IgD-negative memory B cell (primary cell): ENCODE data around the gene SLC44A1. TPM values are rescaled to one million over a fixed set of nuclear protein-coding genes. Genes with fewer than 3 reads are reported as not detected.

Experiments
- H3K27ac Mint-ChIP-seq, 3 donors: one replicate each; pipeline ENCODE4 v1.8.0; 2020 to 2022; ENCODE audit warnings: mild to moderate bottlenecking in 3 of 3, mixed read lengths in 3 of 3, moderate library complexity in 1 of 3
- H3K27me3 Mint-ChIP-seq: one replicate; pipeline ENCODE4 v1.8.0; 2021; ENCODE audit warnings: mixed read lengths
- H3K36me3 Mint-ChIP-seq: one replicate; pipeline ENCODE4 v1.8.0; 2020; ENCODE audit warnings: mild to moderate bottlenecking, mixed read lengths
- H3K4me1 Mint-ChIP-seq, 3 donors: one replicate each; pipeline ENCODE4 v1.8.0; 2020 to 2022; ENCODE audit warnings: mixed read lengths in 3 of 3, mild to moderate bottlenecking in 1 of 3
- H3K4me3 Mint-ChIP-seq, 4 donors: one replicate each; pipeline ENCODE4 v1.8.0; 2020 to 2022; ENCODE audit warnings: mild to moderate bottlenecking in 4 of 4, mixed read lengths in 4 of 4, moderate library complexity in 3 of 4
- H3K9me3 Mint-ChIP-seq, 3 donors: one replicate each; pipeline ENCODE4 v1.8.0; 2020 to 2021; ENCODE audit warnings: mixed read lengths in 3 of 3, mild to moderate bottlenecking in 1 of 3
- polyA plus RNA-seq: library from polyadenylated mRNA; unstranded; fragments of 300-500 nt; fragmentation: Illumina TruSeq; gene quantifications from one replicate; pipeline ENCODE4 v1.2.3, GENCODE V29; 2021

SLC44A1 gene
- polyA plus RNA-seq, 1 donor from 2014 or later = 12.1 TPM

DNA sequence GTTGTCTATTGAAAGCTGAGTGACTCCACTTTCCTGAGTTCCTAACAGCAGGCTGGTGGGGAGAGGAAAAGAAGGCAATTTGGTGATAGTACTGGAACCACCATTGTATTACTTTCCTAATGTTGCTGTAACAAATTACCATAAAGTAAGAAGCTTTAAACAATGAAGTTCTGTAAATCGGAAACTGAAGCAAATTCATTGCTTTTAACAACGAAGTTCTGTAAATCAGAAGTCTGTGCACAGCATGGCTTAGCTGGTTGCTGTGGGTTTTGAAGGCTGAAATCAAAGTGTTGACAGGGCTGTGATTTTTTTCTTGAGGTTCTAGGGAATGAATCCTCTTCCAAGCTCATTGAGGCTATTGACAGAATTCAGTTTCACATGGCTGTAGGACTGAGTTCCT, 72.3 kb downstream of the SLC44A1 start:
- no peak overlapping the region for H3K4me3 Mint-ChIP-seq
- H3K36me3 Mint-ChIP-seq = peaks cover 8% of the 10 kb centered on the region
- H3K27ac Mint-ChIP-seq = no peak overlapping the region
- H3K9me3 Mint-ChIP-seq = no peaks in the 10 kb centered on the region
- no peaks in the 10 kb centered on the region for H3K27me3 Mint-ChIP-seq
- H3K4me1 Mint-ChIP-seq = peaks cover 7 to 11% (median 7%) of the 10 kb centered on the region in 3 donors

DNA sequence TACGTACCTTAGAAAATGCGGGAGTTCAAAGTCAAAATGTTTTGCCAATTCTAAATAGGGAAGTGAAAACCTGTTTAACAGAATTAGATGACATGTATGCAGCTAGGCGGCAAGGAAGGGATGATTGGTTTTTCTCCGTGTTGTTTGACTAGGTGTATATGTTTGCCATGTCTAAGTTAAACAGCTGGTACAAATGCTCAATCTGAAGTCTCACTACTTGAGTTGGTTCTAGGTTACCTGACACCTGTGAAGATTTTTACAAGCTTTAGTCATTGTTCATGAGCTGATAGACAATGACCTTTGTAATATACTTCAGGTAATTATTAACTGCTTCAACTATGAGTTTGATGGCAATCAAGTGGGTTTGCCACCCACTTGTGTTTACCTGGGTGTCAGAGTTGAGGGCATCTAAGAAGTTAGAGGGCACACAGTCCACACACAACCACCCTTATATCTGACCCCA, 74.3 kb downstream of the SLC44A1 start:
- peak overlapping the region in 1 of 4 donors; percentile 59 for H3K4me3 Mint-ChIP-seq
- H3K36me3 Mint-ChIP-seq = peaks cover 4% of the 10 kb centered on the region
- peaks cover 7 to 9% (median 7%) of the 10 kb centered on the region in 3 donors for H3K4me1 Mint-ChIP-seq
- H3K27ac Mint-ChIP-seq = peak overlapping the region in 1 of 3 donors; percentile 37
- H3K9me3 Mint-ChIP-seq = no peaks in the 10 kb centered on the region
- H3K27me3 Mint-ChIP-seq = no peaks in the 10 kb centered on the region

DNA sequence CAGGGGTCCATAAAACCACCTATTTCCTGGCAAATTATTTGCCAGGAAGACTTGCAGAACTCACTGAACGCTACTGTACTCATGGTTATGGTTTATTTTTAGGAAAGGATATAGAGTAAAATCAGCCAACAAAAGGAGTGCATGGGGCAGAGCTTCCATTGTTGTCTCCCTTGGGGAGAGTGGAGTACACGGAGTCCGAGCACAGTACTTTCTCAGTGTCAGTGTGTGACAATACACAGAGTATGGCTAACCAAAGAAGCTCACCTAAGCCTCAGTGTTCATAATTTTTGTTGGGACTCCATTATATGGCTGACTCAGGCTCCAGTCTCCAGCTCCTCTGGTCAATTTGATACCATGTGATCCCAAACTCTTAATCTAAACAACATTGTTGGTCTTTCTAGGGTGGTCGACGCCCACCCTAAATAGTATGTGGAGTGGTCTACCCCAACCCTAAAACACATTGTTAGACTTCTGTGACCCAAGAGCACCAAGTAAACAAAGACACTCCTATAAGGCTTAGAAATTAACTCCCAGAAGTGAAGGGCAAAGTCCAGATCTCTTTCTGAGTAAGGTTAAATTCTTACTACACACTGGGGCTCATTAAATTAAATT, 74.9 kb downstream of the SLC44A1 start:
- H3K27me3 Mint-ChIP-seq = no peaks in the 10 kb centered on the region
- H3K4me1 Mint-ChIP-seq = peaks cover 7 to 9% (median 7%) of the 10 kb centered on the region in 3 donors
- H3K4me3 Mint-ChIP-seq = no peak overlapping the region
- no peaks in the 10 kb centered on the region for H3K9me3 Mint-ChIP-seq
- no peak overlapping the region for H3K27ac Mint-ChIP-seq
- peaks cover 2% of the 10 kb centered on the region for H3K36me3 Mint-ChIP-seq

DNA sequence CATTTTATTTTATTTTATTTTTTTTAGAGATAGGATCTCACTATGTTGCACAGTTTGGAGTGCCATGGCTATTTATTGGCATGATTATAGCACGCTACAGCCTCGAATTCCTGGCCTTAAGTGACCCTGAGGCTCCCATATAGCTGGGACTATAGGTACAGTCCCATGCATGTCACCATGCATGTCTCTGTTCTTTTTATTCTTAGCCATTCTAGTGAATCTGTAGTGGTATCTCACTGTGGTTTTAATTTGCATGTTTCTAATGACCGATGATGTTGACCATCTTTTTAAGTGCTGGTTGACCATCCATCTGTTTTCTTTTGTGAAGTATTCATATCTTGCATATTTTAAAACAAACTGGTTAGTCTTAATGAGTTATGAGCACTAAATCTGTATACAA, 76.1 kb downstream of the SLC44A1 start:
- Mint-ChIP-seq H3K4me3 (no peak overlapping the region), H3K36me3 (peaks cover 2% of the 10 kb centered on the region), H3K4me1 (peaks cover 7 to 9% (median 9%) of the 10 kb centered on the region in 3 donors), H3K27me3 (no peaks in the 10 kb centered on the region), H3K27ac (no peak overlapping the region), H3K9me3 (no peaks in the 10 kb centered on the region)

DNA sequence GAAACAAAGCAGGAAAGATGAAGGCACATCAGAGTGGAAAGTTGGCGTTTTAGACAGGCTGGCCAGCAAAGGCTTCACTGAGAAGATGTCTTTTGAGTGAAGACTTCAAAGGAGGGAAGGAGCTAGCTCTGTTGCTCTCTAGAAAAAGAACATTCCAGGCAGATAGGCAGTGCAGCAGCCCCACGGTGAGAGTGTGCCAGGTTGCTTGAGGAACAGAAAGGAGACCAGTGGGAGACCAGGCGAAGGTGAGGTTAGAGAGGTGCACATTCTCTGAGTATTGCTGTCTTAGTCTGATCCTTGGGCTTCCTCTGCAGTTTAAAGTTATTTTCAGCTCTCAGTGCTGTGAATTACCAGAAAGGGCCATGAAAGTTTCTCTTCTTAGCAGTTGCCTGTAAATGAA, 83.8 kb downstream of the SLC44A1 start:
- Mint-ChIP-seq H3K9me3 (no peaks in the 10 kb centered on the region), H3K27me3 (no peaks in the 10 kb centered on the region), H3K4me3 (no peak overlapping the region), H3K36me3 (peaks cover 16% of the 10 kb centered on the region), H3K4me1 (peaks cover 4 to 13% (median 6%) of the 10 kb centered on the region in 3 donors), H3K27ac (no peak overlapping the region)

DNA sequence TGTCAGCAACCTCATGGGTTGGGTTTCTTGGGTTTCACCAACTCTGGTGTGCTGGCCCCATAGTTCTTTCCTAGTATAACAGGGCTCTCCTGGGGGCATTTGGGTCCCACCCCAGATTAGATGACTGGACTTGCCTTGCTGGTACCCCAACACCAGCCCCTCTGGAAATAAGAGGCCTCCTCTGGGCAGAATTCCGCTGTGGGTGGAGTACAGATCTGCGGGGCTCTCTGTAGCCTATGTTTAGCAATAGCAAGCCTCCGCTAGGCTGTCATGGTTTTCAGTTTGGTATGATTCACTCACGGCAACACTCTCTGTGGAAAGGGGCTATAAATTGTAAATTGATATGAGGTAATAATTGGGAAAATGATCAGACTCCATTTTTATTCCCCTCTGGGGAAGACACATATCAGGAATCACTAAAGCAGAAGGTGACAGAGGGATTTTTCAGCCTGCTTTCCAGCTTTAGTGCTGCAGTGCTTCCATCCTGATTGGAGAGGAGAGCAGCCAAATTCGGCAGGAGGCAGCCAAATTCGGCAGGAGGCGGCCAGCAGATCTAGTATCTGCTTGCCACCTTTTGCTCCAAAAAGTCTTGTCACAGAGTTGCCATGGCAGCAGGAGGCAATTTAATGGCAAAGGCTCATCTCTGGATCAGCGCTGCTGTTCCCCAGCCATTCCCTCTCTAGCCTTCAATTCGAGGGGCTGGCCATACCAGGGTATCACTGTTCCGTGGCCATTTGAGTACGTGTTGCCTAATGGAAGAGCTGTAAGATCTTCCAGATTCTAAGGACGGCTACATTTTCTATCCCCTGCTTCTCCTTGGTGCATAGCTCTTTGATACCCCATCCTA, 84.6 kb downstream of the SLC44A1 start:
- Mint-ChIP-seq H3K4me1 (peaks cover 4 to 13% (median 6%) of the 10 kb centered on the region in 3 donors), H3K27ac (no peak overlapping the region), H3K36me3 (peaks cover 16% of the 10 kb centered on the region), H3K27me3 (no peaks in the 10 kb centered on the region), H3K4me3 (no peak overlapping the region), H3K9me3 (no peaks in the 10 kb centered on the region)

DNA sequence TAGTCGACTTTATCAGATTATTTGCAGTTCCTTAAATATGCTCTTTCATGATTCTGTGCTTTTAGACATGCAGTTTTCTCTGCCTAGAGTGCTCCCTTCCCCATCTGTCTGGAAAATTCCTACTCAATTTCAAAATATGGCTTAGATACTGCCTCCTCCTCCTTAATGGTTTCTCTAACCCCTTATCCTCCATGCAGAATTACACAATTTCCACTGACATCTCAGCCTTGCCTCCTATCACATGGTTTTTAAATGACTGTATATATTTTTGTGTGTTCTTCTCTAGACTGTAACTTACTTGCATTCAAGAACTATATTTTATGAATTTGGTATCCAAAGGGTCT, 85.2 kb downstream of the SLC44A1 start:
- H3K9me3 Mint-ChIP-seq = no peaks in the 10 kb centered on the region
- peaks cover 4 to 13% (median 6%) of the 10 kb centered on the region in 3 donors for H3K4me1 Mint-ChIP-seq
- peaks cover 16% of the 10 kb centered on the region for H3K36me3 Mint-ChIP-seq
- H3K27ac Mint-ChIP-seq = peak overlapping the region in 1 of 3 donors; percentile 1
- no peak overlapping the region for H3K4me3 Mint-ChIP-seq
- H3K27me3 Mint-ChIP-seq = no peaks in the 10 kb centered on the region

DNA sequence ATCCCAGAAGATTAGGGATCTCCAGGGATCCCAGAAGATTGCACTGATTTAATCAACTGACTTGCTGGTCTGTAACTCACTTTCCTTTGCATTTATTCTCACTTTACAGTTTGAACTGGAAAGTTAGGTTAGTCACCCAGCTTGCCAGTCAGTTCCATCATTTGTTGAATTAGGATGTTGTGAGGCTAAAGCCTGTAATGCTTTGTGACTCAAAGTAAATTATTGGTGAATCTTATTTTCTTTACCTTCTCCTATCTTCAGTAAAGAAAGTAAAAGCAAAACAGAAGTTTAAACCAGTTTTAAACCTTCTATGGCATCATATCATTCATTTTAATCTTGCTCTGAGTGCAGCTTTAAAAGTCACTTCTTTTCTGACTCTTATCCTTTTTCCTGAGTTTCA, 85.8 kb downstream of the SLC44A1 start:
- H3K4me1 Mint-ChIP-seq = peaks cover 4 to 11% (median 6%) of the 10 kb centered on the region in 3 donors
- H3K27me3 Mint-ChIP-seq = no peaks in the 10 kb centered on the region
- H3K27ac Mint-ChIP-seq = no peak overlapping the region
- H3K9me3 Mint-ChIP-seq = no peaks in the 10 kb centered on the region
- H3K36me3 Mint-ChIP-seq = peaks cover 16% of the 10 kb centered on the region
- no peak overlapping the region for H3K4me3 Mint-ChIP-seq

DNA sequence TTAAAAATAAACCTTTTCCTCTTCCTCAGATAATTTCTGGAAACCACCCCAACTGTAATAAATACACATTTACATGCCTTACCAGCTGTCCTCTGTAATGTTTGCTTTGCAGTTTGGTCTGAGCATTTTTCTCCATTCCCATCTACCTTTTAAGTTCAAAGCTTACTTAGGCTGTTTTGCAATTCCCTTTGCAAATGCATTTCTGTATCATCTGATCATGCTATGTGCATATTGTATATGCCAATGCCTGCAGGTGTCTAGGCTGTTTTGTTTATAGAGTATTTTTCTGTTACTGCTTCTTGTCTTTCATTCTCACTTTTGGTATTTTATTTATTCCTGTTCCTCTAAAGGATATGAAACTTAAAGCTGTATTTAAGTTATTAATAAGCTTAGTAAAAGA, 86.3 kb downstream of the SLC44A1 start:
- peaks cover 4 to 13% (median 6%) of the 10 kb centered on the region in 3 donors for H3K4me1 Mint-ChIP-seq
- H3K27ac Mint-ChIP-seq = peak overlapping the region in 1 of 3 donors; percentile 41
- no peaks in the 10 kb centered on the region for H3K27me3 Mint-ChIP-seq
- H3K9me3 Mint-ChIP-seq = no peaks in the 10 kb centered on the region
- peak overlapping the region in 2 of 4 donors; percentile 19 to 70 for H3K4me3 Mint-ChIP-seq
- H3K36me3 Mint-ChIP-seq = peaks cover 19% of the 10 kb centered on the region

DNA sequence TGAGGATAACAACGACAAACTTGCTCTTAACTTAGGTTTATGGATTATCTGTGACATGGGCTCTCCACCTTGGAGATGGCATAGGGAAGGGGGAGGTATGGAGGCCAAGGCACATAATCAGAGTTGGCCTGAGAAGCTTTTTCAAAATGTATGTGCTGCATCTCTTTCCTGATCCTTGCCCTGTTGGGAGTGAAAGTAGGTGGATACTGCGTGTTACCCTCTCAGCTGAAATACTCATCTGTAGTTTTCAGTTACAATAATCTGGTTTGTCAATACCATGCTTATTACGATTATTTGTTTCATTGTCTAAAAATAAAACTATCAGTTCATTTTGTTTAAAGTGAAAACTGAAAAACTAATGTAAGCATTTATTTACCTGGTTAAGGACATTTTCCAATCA, 86.7 kb downstream of the SLC44A1 start:
- no peaks in the 10 kb centered on the region for H3K27me3 Mint-ChIP-seq
- peak overlapping the region in 2 of 4 donors; percentile 19 to 70 for H3K4me3 Mint-ChIP-seq
- peaks cover 4 to 13% (median 6%) of the 10 kb centered on the region in 3 donors for H3K4me1 Mint-ChIP-seq
- H3K27ac Mint-ChIP-seq = no peak overlapping the region
- H3K9me3 Mint-ChIP-seq = no peaks in the 10 kb centered on the region
- peaks cover 19% of the 10 kb centered on the region for H3K36me3 Mint-ChIP-seq

DNA sequence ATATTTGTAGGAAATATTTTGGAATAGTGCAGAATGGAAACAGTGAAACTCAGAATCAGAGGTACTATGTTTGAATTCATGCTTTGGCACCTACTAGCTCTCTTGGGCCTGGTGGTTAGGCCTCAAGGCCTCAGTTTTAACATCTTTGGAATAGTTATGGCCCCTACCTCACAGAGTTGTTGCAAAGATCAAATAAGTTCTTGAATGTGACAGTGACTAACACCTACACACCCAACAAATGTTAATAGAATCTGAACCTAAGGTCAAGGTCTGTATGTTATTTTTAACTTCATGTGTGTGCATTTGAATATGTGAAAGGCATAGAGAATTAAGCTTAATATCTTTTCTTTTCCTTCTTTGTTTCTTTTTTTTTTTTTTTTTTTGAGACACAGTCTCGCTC, 87.3 kb downstream of the SLC44A1 start:
- H3K9me3 Mint-ChIP-seq = no peaks in the 10 kb centered on the region
- H3K4me1 Mint-ChIP-seq = peaks cover 4 to 13% (median 6%) of the 10 kb centered on the region in 3 donors
- no peak overlapping the region for H3K4me3 Mint-ChIP-seq
- peak overlapping the region in 1 of 3 donors; percentile 4 for H3K27ac Mint-ChIP-seq
- H3K36me3 Mint-ChIP-seq = peaks cover 15% of the 10 kb centered on the region
- no peaks in the 10 kb centered on the region for H3K27me3 Mint-ChIP-seq

DNA sequence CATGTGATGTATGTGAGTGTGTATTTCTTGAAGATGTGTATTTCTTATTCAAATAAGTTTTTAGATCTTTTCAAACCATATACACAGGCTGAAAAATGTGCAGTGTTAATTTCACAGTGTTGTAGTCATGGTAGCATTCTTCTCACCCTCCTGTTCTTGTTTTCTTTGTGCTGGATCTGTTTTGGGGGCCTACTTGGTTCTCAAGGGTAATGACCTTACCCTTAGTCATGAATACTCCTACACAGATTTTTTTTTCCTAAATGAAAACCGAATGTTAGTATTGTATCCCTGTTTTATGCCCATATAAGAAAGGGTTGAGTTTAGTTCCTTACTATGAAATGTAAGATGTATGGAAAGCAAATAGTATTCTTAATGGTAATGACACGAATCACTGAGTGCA, 88.0 kb downstream of the SLC44A1 start:
- peak overlapping the region in 1 of 3 donors; percentile 4 for H3K27ac Mint-ChIP-seq
- no peaks in the 10 kb centered on the region for H3K9me3 Mint-ChIP-seq
- H3K27me3 Mint-ChIP-seq = no peaks in the 10 kb centered on the region
- H3K4me3 Mint-ChIP-seq = no peak overlapping the region
- peaks cover 12% of the 10 kb centered on the region for H3K36me3 Mint-ChIP-seq
- peaks cover 3 to 13% (median 4%) of the 10 kb centered on the region in 3 donors for H3K4me1 Mint-ChIP-seq

DNA sequence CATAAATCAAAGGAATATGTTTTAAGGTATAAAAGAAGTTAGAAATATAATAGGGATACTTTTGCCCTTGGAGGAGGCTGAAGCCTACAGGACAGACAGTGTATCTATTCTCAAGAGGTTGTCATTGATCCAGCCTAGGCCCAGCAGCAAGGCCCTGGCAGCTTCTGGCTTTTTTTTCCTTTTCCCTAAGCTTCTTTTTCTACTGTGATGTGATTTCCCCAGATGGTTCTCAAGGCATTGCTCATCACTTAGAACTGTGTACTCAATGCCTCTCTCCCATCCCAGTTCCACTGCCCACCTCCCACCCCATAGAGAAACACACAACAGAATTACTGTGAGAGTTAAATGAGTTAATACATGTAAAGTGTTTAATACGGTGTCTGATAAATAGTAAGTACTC, 88.6 kb downstream of the SLC44A1 start:
- H3K4me3 Mint-ChIP-seq = no peak overlapping the region
- no peak overlapping the region for H3K27ac Mint-ChIP-seq
- H3K4me1 Mint-ChIP-seq = peaks cover 3 to 13% (median 4%) of the 10 kb centered on the region in 3 donors
- H3K9me3 Mint-ChIP-seq = no peaks in the 10 kb centered on the region
- no peaks in the 10 kb centered on the region for H3K27me3 Mint-ChIP-seq
- H3K36me3 Mint-ChIP-seq = peaks cover 9% of the 10 kb centered on the region

DNA sequence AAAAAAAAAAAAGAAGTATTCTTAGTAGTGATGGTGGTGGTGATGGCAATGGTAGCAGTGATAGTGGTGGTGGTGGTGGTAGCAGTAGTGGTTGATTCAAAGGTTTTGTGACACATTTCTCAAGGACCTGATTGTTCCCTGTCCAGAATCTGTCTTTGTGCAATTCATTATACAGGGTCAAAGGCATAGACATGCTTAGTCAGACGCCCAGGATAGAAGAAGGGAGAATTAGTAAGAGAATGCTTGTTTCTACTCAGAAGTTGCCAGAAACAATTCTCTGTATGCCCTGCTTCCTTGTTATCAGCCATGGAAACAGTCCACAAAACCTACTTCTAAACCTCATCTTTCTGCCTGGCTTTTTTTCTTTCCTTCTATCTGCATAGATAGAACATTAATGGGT, 89.4 kb downstream of the SLC44A1 start:
- Mint-ChIP-seq H3K4me3 (no peak overlapping the region), H3K27ac (no peak overlapping the region), H3K9me3 (no peaks in the 10 kb centered on the region), H3K27me3 (no peaks in the 10 kb centered on the region), H3K4me1 (peaks cover 3 to 13% (median 4%) of the 10 kb centered on the region in 3 donors), H3K36me3 (peaks cover 9% of the 10 kb centered on the region)

DNA sequence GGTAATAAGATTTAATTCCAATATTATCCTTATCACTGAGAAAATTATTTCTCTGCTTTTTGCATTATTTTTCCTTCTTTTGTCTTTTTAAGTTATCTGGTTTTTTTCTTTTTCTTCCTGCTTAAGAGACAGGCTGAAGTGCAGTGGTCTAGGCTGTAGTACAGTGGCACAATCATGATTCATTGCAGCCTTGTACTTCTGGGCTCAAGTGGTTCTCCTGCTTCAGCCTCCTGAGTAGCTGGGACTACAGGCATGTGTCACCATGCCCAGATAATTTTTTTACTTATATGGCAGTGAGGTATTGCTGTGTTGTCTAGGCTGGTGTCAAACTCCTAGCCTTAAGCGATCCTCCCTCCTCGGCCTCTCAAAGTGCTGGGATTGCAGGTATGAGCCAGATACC, 93.9 kb downstream of the SLC44A1 start:
- Mint-ChIP-seq H3K4me1 (peaks cover 6 to 14% (median 9%) of the 10 kb centered on the region in 3 donors), H3K4me3 (no peak overlapping the region), H3K27ac (no peak overlapping the region), H3K36me3 (peaks cover 13% of the 10 kb centered on the region), H3K27me3 (no peaks in the 10 kb centered on the region), H3K9me3 (no peaks in the 10 kb centered on the region)
